KMS-11 (cell line): ENCODE measurements around the gene DACH2.

Experiments
- H2AFZ ChIP-seq: fragments of 200-600 bp; sonication (generic); 2 replicates; pipeline ENCODE4 v1.6.1; 2016; ENCODE audit warnings: antibody characterized with exemption, mixed run types, low read depth
- H3K27ac ChIP-seq: fragments of 200-600 bp; sonication (generic); 2 replicates; pipeline ENCODE4 v1.6.1; 2016; ENCODE audit warnings: mild to moderate bottlenecking, mixed run types
- H3K27me3 ChIP-seq: fragments of 200-600 bp; sonication (generic); 2 replicates; pipeline ENCODE4 v1.6.1; 2017; ENCODE audit warnings: mild to moderate bottlenecking, low read depth, mixed run types, moderate library complexity; ENCODE audit not compliant: insufficient read depth
- H3K36me3 ChIP-seq: fragments of 200-600 bp; sonication (generic); 2 replicates; pipeline ENCODE4 v1.6.1; 2017; ENCODE audit warnings: mild to moderate bottlenecking, mixed run types; ENCODE audit not compliant: insufficient read depth
- H3K4me1 ChIP-seq: fragments of 200-600 bp; sonication (generic); 2 replicates; pipeline ENCODE4 v1.6.1; 2016; ENCODE audit warnings: mild to moderate bottlenecking, low read depth, mixed run types; ENCODE audit not compliant: poor library complexity, severe bottlenecking
- H3K4me2 ChIP-seq: fragments of 200-600 bp; sonication (generic); 2 replicates; pipeline ENCODE4 v1.7.0; 2016; ENCODE audit warnings: mild to moderate bottlenecking, mixed run types
- H3K4me3 ChIP-seq: fragments of 200-600 bp; sonication (generic); IDR thresholded peaks from 2 replicates; pipeline ENCODE4 v1.6.1; 2017; ENCODE audit warnings: low read depth, low read length, mixed read lengths; ENCODE audit not compliant: insufficient read depth
- H3K79me2 ChIP-seq: fragments of 200-600 bp; sonication (generic); 2 replicates; pipeline ENCODE4 v1.6.1; 2016; ENCODE audit warnings: low read depth, mixed run types; ENCODE audit not compliant: insufficient read depth
- H3K9ac ChIP-seq: fragments of 200-600 bp; sonication (generic); 2 replicates; pipeline ENCODE4 v1.6.1; 2016; ENCODE audit warnings: mild to moderate bottlenecking, mixed run types
- H4K20me1 ChIP-seq: fragments of 200-600 bp; sonication (generic); 2 replicates; pipeline ENCODE4 v1.6.1; 2016; ENCODE audit warnings: mild to moderate bottlenecking, mixed run types; ENCODE audit not compliant: insufficient read depth
- CTCF ChIP-seq: fragments of 200-600 bp; sonication (generic); conservative IDR thresholded peaks from 2 replicates; pipeline ENCODE4 v1.6.1; 2017; ENCODE audit warnings: low read depth, mild to moderate bottlenecking, antibody characterized with exemption, low read length, moderate library complexity, mixed read lengths

Gene DACH2

GRCh38 chrX:86348669-86349068 lies 200.4 kb downstream of the DACH2 start:
- no peaks in the 10 kb centered on the region for H3K36me3 ChIP-seq
- H3K4me1 ChIP-seq = no peaks in the 10 kb centered on the region
- H3K4me3 ChIP-seq = no peak overlapping the region
- no peaks in the 10 kb centered on the region for H3K27me3 ChIP-seq
- no peak overlapping the region for H3K9ac ChIP-seq
- H3K4me2 ChIP-seq = no peak overlapping the region
- H3K79me2 ChIP-seq = no peaks in the 10 kb centered on the region
- H2AFZ ChIP-seq = no peak overlapping the region
- TF ChIP-seq CTCF = no peak
- H4K20me1 ChIP-seq = no peaks in the 10 kb centered on the region
- no peak overlapping the region for H3K27ac ChIP-seq

GRCh38 chrX:86349115-86349514 lies 200.9 kb downstream of the DACH2 start:
- no peaks in the 10 kb centered on the region for H3K36me3 ChIP-seq
- no peaks in the 10 kb centered on the region for H3K79me2 ChIP-seq
- H3K4me2 ChIP-seq = no peak overlapping the region
- no peak overlapping the region for H2AFZ ChIP-seq
- H3K9ac ChIP-seq = no peak overlapping the region
- no peaks in the 10 kb centered on the region for H4K20me1 ChIP-seq
- H3K27ac ChIP-seq = no peak overlapping the region
- H3K4me3 ChIP-seq = no peak overlapping the region
- H3K27me3 ChIP-seq = no peaks in the 10 kb centered on the region
- no peaks in the 10 kb centered on the region for H3K4me1 ChIP-seq
- no peak for TF ChIP-seq CTCF

GRCh38 chrX:86369847-86370630 lies 221.8 kb downstream of the DACH2 start:
- H3K4me1 ChIP-seq = no peaks in the 10 kb centered on the region
- H4K20me1 ChIP-seq = no peaks in the 10 kb centered on the region
- no peak overlapping the region for H2AFZ ChIP-seq
- H3K27me3 ChIP-seq = no peaks in the 10 kb centered on the region
- H3K36me3 ChIP-seq = no peaks in the 10 kb centered on the region
- no peak overlapping the region for H3K9ac ChIP-seq
- no peaks in the 10 kb centered on the region for H3K79me2 ChIP-seq
- TF ChIP-seq CTCF = no peak
- no peak overlapping the region for H3K27ac ChIP-seq
- no peak overlapping the region for H3K4me3 ChIP-seq
- no peak overlapping the region for H3K4me2 ChIP-seq

GRCh38 chrX:86370927-86371326 lies 222.7 kb downstream of the DACH2 start:
- no peak overlapping the region for H3K4me2 ChIP-seq
- no peak for TF ChIP-seq CTCF
- no peak overlapping the region for H3K4me3 ChIP-seq
- no peak overlapping the region for H2AFZ ChIP-seq
- H3K36me3 ChIP-seq = no peaks in the 10 kb centered on the region
- no peaks in the 10 kb centered on the region for H4K20me1 ChIP-seq
- no peaks in the 10 kb centered on the region for H3K79me2 ChIP-seq
- H3K9ac ChIP-seq = no peak overlapping the region
- no peaks in the 10 kb centered on the region for H3K4me1 ChIP-seq
- H3K27me3 ChIP-seq = no peaks in the 10 kb centered on the region
- no peak overlapping the region for H3K27ac ChIP-seq
